Measurements from ENCODE around the gene TEX14. TPM values are rescaled to one million over a fixed set of nuclear protein-coding genes. Genes with fewer than 3 reads are reported as not detected.

Gene TEX14
- total RNA-seq, 3 donors from 2014 or later: 0.16 to 0.33 (median 0.29) TPM

DNA sequence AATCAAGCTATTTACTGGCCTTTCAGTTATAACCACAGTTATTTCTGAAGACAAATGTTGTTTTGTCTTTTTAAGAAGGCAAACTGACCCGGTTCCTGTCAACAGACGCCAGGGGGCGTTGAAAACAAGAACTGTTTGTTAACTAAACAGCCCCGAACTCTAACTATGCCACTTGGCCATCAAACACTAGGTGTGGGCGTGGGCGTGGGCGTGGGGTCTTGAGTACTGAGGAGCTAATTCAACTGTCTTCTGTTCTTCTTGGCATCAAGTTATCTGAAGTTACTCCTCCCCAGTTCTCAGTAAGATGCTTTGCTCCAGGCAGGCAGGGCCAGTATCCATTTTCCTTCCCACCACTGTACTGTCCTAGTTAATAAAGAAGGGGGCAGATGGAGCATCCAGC, 114.1 kb downstream of the TEX14 start:
- H3K4me1 ChIP-seq: no peaks in the 10 kb centered on the region
- peak overlapping the region; percentile 48 to 69 for H3K27ac ChIP-seq
- intact Hi-C loops (cut with DNase I; ENCODE audit: low total_unique reads): no loop called here
- DNase-seq (ENCODE audit: low spot score in 2 of 2): peak in 1 of 2 donors; percentile 30
- H3K27me3 ChIP-seq: no peaks in the 10 kb centered on the region
- no peaks in the 10 kb centered on the region for H3K9me3 ChIP-seq
- H3K4me3 ChIP-seq: no peak overlapping the region
- TF ChIP-seq POLR2AphosphoS5 (IDR thresholded peaks at IDR 0.05) (no peak), POLR2A (IDR thresholded peaks at IDR 0.05) (no peak)
- TF ChIP-seq, protein P1, sequence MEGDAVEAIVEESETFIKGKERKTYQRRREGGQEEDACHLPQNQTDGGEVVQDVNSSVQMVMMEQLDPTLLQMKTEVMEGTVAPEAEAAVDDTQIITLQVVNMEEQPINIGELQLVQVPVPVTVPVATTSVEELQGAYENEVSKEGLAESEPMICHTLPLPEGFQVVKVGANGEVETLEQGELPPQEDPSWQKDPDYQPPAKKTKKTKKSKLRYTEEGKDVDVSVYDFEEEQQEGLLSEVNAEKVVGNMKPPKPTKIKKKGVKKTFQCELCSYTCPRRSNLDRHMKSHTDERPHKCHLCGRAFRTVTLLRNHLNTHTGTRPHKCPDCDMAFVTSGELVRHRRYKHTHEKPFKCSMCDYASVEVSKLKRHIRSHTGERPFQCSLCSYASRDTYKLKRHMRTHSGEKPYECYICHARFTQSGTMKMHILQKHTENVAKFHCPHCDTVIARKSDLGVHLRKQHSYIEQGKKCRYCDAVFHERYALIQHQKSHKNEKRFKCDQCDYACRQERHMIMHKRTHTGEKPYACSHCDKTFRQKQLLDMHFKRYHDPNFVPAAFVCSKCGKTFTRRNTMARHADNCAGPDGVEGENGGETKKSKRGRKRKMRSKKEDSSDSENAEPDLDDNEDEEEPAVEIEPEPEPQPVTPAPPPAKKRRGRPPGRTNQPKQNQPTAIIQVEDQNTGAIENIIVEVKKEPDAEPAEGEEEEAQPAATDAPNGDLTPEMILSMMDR (IDR thresholded peaks at IDR 0.05): peak; percentile 33 to 46 (median 43)
- no peaks in the 10 kb centered on the region for H3K36me3 ChIP-seq

DNA sequence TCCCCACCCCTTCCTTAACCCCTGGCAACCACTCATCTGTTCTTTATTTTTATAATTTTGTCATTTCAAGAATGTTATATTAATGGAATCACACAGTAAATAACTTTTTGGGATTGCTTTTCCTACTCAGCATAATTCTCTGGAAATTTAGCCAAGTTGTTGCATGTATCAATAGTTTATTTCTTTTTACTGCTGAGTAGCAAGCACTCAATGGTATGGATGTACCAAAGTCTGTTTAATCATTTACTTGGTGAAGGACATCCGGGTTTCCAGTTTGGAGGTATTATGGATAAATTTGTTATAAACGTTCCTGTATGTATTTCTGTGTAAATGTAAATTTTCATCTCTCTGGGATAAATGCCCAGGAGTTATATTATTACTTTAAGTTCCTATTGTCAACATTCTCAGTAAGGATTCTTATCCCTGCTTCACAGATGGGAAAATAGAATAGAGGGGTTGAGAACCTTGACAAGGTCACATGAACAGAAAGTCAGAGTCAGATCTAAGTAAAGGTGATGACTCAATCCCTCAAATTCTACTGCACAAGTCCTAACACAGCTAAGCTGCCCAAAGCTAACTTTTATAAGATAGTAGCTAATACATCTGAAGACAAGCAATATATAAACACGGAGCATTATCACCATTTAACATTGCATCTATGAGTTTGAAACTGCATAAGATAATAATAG, 115.0 kb downstream of the TEX14 start:
- TF ChIP-seq, protein P1 (IDR thresholded peaks at IDR 0.05): no peak
- TF ChIP-seq POLR2A (IDR thresholded peaks at IDR 0.05): no peak
- TF ChIP-seq POLR2AphosphoS5 (IDR thresholded peaks at IDR 0.05): no peak
- Histone ChIP-seq H3K4me1 (no peaks in the 10 kb centered on the region), H3K27ac (peak overlapping the region in 1 of 2 donors; percentile 48), H3K4me3 (no peak overlapping the region), H3K36me3 (no peaks in the 10 kb centered on the region), H3K27me3 (no peaks in the 10 kb centered on the region), H3K9me3 (no peaks in the 10 kb centered on the region)
- no peak for DNase-seq (ENCODE audit: low spot score in 2 of 2)
- intact Hi-C loops (cut with DNase I; ENCODE audit: low total_unique reads): no loop called here

DNA sequence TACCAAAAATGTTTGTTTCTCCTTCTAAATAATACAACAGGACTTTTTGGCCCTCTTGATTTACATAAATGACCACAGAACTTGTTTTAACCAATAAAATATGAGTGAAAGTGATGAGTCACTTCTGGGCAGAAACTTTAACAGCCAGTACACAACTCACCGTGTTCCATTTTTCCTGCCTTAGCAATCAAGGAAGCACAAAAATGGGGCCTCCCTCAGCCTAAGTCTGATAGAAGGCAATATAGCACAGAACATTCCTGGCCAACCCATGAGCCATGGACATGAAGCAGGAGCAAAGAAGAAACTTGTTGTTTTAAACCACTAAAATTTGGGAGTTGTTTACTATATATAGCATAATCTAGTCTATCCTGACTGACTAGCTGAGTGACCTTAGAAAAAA, 116.3 kb downstream of the TEX14 start:
- TF ChIP-seq POLR2AphosphoS5 (IDR thresholded peaks at IDR 0.05) (no peak), POLR2A (IDR thresholded peaks at IDR 0.05) (no peak)
- TF ChIP-seq, protein P1 (IDR thresholded peaks at IDR 0.05): no peak
- Histone ChIP-seq H3K4me3 (no peak overlapping the region), H3K27me3 (no peaks in the 10 kb centered on the region), H3K27ac (peak overlapping the region in 1 of 2 donors; percentile 15), H3K36me3 (no peaks in the 10 kb centered on the region), H3K9me3 (no peaks in the 10 kb centered on the region), H3K4me1 (no peaks in the 10 kb centered on the region)
- intact Hi-C loops (cut with DNase I; ENCODE audit: low total_unique reads): no loop called here
- DNase-seq (ENCODE audit: low spot score in 2 of 2): no peak

DNA sequence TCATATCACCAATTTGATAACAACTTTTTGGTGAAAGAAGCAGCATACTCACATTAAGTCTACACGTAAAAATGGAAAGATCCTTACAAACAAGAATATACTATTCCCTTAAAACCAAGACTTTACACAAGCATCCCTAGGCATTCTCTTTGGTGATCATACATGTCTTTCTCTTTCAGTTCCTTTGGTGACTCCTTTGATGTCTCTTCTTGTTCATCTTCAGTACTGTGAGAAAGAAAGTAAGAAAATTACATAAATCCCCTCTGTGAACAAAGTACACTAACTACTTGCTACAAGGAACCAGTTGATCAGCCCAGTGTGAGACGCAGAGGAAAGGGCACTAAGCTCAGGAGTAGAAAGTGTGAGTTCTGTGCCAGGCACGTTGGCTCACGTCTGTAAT, 117.8 kb downstream of the TEX14 start:
- H3K9me3 ChIP-seq: no peaks in the 10 kb centered on the region
- H3K4me1 ChIP-seq: no peaks in the 10 kb centered on the region
- TF ChIP-seq, protein P1 (IDR thresholded peaks at IDR 0.05): no peak
- TF ChIP-seq POLR2AphosphoS5 (IDR thresholded peaks at IDR 0.05) (no peak), POLR2A (IDR thresholded peaks at IDR 0.05) (no peak)
- DNase-seq (ENCODE audit: low spot score in 2 of 2): no peak
- no peak overlapping the region for H3K4me3 ChIP-seq
- no peaks in the 10 kb centered on the region for H3K27me3 ChIP-seq
- H3K36me3 ChIP-seq: no peaks in the 10 kb centered on the region
- no peak overlapping the region for H3K27ac ChIP-seq
- intact Hi-C loops (cut with DNase I; ENCODE audit: low total_unique reads): no loop called here

DNA sequence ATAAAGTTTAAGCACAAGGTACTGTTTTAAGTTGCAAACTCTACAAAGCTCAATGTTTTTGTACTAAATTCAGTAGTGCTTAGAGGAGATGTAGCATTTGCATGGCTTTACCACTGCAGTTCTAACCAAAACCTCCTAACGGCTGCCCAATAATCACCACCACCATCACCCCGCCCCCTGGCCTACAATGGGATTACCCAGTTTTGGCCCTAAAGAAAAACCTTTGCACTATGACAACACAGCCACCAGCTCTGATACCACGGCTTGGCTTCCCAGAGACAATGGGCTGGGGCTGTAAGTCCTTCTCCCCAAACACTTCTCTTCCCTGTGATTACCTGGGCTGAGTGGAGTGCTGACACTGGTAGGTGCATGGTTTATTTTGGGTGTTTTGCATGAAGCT, 119.0 kb downstream of the TEX14 start:
- TF ChIP-seq POLR2A (IDR thresholded peaks at IDR 0.05) (no peak), POLR2AphosphoS5 (IDR thresholded peaks at IDR 0.05) (no peak)
- TF ChIP-seq, protein P1 (IDR thresholded peaks at IDR 0.05): no peak
- Histone ChIP-seq H3K27ac (no peak overlapping the region), H3K9me3 (no peaks in the 10 kb centered on the region), H3K4me1 (no peaks in the 10 kb centered on the region), H3K27me3 (no peaks in the 10 kb centered on the region), H3K36me3 (no peaks in the 10 kb centered on the region), H3K4me3 (no peak overlapping the region)
- intact Hi-C loops (cut with DNase I; ENCODE audit: low total_unique reads): no loop called here
- DNase-seq (ENCODE audit: low spot score in 2 of 2): no peak

Data from breast epithelium (tissue), 4 donors.